ENCODE data around the gene GRK1.
"Not testable (repeated sequence)": the region's sequence is repeated elsewhere in the genome, so short reads cannot be mapped to it uniquely, and the experiment has no call there.

Gene GRK1

GRCh38 chr13:113666329-113666670 is 719 bp upstream of the GRK1 start:
- DNase-seq, result no peak

- no peak for DNase-seq
Observed at GRCh38 chr13:113667771-113668490, 912 bp downstream of the GRK1 start.

- DNase-seq, result no peak
Observed at GRCh38 chr13:113668491-113668971, 1.5 kb downstream of the GRK1 start.

- no peak for DNase-seq
Observed at GRCh38 chr13:113669231-113669754, 2.3 kb downstream of the GRK1 start.

GRCh38 chr13:113669755-113670341 is 2.8 kb downstream of the GRK1 start:
- no peak for DNase-seq

- DNase-seq, result no peak
Observed at GRCh38 chr13:113670541-113670940, 3.5 kb downstream of the GRK1 start.

- no peak for DNase-seq
Observed at GRCh38 chr13:113671066-113672001, 4.3 kb downstream of the GRK1 start.

GRCh38 chr13:113672002-113672651 is 5.1 kb downstream of the GRK1 start:
- DNase-seq, result peak; percentile 20

GRCh38 chr13:113722921-113723320 is 55.9 kb downstream of the GRK1 start:
- DNase-seq, result no peak

- no peak for DNase-seq
Observed at GRCh38 chr13:113723410-113724015, 56.5 kb downstream of the GRK1 start.

GRCh38 chr13:113724016-113724758 is 57.2 kb downstream of the GRK1 start:
- no peak for DNase-seq

GRCh38 chr13:113724780-113725315 is 57.8 kb downstream of the GRK1 start:
- DNase-seq, result peak; percentile 69

GRCh38 chr13:113725329-113726105 is 58.5 kb downstream of the GRK1 start:
- not testable (repeated sequence) for DNase-seq

- not testable (repeated sequence) for DNase-seq
Observed at GRCh38 chr13:113726106-113726821, 59.2 kb downstream of the GRK1 start.

- no peak for DNase-seq
Observed at GRCh38 chr13:113726961-113727411, 60.0 kb downstream of the GRK1 start.

GRCh38 chr13:113728571-113729054 is 61.6 kb downstream of the GRK1 start:
- DNase-seq, result no peak

- DNase-seq, result no peak
Observed at GRCh38 chr13:113729187-113730019, 62.4 kb downstream of the GRK1 start.

GRCh38 chr13:113730258-113730691 is 63.3 kb downstream of the GRK1 start:
- no peak for DNase-seq

Data from fibroblast of skin of scalp (primary cell).